Measurements from ENCODE around the gene FSTL4.

DNA sequence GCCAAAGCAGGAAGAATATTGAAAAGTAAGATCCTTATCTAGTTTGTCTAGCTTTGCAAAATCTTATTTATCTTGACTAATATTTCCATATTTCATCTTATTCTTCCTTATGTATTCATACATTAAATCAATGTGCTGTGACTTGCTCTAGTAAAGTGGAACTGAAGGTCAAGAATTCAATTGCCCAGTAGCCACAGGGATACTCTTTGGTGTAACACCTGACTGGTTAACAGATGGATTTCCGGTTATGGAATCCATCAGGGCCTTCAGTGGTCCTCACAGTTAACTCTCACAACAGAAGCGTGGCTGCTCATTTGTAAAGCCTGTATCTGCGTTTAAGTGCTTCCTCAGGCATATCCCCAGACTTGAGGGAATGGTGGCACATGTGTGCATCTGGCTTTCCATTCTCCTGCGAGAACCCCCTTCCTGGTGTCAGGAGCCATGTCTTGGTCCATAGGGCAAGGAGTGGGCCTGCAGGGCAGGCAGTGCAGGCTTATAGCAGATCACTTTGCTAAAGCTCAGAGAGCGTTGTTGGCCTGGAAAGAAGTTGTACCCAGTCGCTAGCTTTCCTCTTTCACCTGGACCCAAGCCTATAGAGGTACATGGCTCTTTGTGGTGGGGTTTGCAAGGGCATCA lies 461.3 kb downstream of the FSTL4 start:
- TF ChIP-seq, protein P1, sequence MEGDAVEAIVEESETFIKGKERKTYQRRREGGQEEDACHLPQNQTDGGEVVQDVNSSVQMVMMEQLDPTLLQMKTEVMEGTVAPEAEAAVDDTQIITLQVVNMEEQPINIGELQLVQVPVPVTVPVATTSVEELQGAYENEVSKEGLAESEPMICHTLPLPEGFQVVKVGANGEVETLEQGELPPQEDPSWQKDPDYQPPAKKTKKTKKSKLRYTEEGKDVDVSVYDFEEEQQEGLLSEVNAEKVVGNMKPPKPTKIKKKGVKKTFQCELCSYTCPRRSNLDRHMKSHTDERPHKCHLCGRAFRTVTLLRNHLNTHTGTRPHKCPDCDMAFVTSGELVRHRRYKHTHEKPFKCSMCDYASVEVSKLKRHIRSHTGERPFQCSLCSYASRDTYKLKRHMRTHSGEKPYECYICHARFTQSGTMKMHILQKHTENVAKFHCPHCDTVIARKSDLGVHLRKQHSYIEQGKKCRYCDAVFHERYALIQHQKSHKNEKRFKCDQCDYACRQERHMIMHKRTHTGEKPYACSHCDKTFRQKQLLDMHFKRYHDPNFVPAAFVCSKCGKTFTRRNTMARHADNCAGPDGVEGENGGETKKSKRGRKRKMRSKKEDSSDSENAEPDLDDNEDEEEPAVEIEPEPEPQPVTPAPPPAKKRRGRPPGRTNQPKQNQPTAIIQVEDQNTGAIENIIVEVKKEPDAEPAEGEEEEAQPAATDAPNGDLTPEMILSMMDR (IDR thresholded peaks at IDR 0.05), result no peak
- no peak for TF ChIP-seq ZFX (IDR thresholded peaks at IDR 0.05; ENCODE audit: borderline replicate concordance)
